HG03521 (cell line): ENCODE data around the gene VPS9D1.
"Not testable (repeated sequence)": the region's sequence is repeated elsewhere in the genome, so short reads cannot be mapped to it uniquely, and the experiment has no call there.

ENCODE experiments used
- ATAC-seq: cut with Tn5 transposase; IDR thresholded peaks from one replicate; pipeline ENCODE4 v1.9.1; 2021; ENCODE audit warnings: mild to moderate bottlenecking, moderate library complexity; ENCODE audit not compliant: unreplicated experiment

The VPS9D1 gene

GRCh38 chr16:89710709-89711564 is 9.8 kb downstream of the VPS9D1 start:
- no peak for ATAC-seq

DNA sequence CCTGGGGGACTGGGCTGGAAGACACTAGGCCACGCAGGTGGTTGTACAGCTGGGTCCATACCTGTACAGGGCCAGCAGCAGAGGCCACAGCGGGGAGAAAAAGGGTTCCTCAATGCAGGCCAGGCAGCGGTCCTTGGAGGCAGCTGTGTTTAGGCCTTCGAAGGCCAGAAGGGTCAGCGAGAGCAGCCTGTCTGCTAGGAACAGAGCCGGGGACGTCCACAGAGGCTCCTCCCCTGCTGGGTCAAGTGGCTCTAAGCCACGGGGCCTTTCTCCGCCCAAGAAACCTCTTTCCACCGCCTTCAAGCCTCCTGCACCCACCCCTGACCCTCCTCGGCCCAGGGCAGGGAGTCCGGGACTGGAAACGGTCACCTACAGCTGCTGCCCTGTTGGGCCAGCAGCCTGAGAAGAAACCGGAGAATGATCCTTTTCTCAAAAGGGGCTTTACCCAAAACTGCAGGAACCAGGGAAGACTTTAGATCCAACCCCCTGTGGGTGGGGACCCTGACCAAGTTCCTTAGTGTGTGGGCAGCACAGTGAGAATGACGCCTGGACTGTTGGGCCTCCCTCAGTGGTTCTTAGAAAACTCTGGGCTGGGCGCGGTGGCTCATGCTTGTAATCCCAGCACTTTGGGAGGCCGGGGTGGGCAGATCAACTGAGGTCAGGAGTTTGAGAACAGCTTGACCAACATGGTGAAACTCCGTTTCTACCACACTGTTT is 10.8 kb downstream of the VPS9D1 start:
- ATAC-seq = no peak

DNA sequence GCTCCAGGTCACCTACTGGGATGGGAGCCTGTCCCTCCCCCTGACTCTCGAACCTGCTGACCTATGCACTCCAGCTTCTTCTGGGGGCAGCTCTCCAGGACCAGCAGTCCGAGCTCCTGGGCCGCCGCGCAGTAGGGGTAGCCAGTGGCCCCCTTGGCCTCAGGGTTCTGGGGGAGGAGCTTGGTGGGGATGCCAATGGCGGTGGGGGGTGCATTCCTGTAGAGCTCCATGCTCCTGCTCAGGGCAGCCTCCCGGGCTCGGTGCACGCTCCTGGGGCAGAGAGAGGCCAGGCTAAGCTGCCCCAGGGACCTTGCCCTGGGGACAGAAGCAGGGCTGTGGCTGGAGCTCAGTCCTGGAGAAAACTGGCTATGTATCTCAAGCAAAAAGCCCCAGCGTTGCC is 11.5 kb downstream of the VPS9D1 start:
- ATAC-seq = no peak

- no peak for ATAC-seq
Measured at GRCh38 chr16:89708481-89708931, 12.2 kb downstream of the VPS9D1 start.

DNA sequence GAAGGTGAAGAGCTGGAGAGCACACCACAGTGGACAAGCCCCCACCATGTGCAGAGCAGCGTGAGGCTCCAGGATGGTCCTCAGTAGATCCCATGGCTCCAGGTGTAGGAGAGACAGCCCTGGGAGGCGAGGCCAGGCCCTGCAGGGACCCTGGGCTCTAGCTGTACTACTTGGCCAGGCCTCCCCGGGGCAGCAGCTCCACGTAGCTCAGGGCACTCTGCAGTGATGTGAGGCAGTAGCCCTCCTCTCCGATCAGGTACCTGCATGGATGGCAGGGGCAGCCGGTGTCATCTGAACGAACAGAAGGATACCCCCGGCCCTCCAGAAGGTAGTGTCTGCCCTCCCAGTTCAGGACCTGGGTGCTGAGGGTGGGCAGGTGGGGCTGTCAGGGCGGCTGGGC is 13.0 kb downstream of the VPS9D1 start:
- no peak for ATAC-seq

DNA sequence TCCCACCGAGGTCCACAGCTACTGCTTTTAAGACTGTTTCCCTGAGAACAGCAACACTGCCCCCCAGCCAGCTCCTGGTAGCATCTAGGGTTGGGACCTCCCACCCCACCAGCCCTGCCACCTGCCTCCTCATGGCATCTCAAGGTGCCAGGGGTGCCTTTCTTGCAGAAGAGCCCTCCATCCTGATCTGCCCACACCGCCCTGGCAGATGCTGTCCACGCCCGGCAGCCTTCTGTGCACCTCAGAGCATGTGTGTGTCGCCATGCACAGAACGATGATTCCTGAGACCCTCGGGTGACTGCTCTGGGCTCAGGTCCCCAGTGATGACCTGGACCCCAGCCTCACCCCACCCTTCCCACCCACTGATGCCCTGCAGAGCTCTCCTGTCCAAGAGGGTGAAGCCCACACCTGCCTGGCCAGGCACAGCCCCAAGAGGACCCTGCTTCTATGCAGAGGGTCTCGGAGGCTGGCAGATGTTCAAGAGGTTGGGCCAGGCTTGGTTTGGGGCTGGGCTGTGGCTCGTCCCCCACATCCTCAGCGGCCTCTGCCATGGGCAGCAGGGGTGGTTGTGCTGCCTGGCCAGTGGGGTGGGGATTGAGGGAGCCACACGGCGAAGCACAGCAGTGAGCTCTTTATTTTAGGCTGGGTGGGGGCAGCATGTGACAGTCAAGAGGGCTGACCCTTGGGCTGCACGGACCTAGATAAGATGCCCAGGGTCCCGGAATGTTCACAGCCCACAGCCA is 14.0 kb downstream of the VPS9D1 start:
- no peak for ATAC-seq

DNA sequence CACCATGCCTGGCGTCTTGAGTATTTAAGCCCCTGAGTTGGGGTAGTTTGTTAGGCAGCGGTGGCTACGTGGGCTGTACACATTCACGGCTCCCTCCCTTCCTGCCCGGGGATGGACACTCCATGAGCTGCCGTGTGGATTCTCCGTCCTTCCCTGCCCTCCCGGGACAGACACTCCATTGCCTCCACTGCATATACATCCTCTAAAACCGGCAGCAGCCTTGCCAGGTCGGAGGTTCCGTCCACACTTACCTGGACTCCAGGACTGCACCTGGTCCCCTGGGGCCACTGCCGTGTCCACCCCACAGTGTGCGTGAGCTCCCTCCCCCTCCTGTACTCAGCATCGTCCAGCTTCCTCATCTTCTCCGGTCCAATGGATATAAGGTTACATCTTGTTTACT is 15.7 kb downstream of the VPS9D1 start:
- no peak for ATAC-seq

DNA sequence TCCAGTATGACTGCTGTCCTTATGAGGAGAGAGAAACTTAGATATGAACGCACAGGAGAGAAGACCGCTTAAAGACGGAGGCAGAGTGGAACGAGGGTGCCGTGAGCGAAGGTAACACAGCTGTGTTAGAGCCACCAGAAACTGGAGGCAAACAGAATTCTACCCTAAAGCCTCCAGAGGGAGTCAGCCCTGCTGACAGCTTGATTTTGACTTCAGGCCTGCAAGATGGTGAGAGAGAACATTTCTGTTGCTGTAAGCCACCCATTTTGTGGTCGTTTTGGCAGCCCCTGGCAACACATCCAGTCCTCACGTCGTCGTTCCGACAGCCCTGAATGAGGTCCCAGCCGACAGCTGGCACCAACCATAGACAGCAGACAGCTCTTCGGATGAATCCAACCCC is 16.4 kb downstream of the VPS9D1 start:
- ATAC-seq = no peak

DNA sequence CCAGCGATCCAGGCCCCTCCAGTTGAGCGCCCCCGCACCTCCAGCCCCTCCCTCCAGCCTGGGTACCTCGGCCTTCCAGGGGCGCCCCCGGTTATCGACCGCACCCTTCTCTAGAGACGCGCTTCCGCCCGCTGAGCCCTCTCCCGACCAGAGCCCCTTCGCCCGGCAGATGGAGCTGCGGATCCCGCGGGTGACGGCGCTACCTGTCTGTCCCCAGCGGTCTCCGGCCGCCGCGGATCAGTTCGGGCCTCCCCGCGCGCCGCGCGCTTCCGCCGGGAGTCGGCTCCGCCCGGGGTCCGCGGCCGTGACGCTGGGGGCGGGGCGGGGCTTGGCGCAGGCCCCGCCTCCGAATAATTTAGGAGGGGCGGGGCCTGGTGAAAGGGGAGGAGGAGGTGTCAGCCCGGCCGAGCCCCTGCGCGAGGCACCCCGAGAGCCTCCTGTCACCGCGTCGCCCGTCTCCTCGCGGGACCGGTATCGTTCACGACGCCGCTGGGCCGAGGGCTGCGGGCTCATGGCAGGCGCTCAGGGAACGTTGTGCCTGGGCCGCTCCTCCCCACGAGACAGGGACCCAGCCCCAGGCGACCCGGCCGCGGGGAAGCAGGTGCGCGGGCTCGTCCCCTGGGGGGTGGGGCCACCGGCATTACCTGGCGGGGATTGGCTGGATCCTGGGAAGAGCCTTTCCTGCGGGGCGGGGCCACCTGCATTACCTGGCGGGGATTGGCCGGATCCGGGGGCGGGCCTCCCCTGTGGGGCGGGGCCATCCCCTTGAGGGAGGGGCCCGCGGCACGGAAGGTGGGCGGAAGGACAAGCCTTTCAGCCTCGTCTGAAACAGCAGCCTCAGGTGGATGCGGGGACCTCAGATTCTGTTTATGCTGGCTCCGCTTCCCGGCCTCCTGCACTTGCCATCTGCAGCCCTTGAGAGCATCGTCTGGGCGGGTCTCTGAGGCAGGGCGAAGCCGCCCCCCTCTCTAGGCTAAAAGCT is 19.0 kb downstream of the VPS9D1 start, which contains the start of gene SPATA2L:
TSS of gene SPATA2L (minus strand) at position 281 of the 982 bp plus-strand sequence. CDS start 473 bp downstream, outside the sequence.
- peak; percentile 63 for ATAC-seq

DNA sequence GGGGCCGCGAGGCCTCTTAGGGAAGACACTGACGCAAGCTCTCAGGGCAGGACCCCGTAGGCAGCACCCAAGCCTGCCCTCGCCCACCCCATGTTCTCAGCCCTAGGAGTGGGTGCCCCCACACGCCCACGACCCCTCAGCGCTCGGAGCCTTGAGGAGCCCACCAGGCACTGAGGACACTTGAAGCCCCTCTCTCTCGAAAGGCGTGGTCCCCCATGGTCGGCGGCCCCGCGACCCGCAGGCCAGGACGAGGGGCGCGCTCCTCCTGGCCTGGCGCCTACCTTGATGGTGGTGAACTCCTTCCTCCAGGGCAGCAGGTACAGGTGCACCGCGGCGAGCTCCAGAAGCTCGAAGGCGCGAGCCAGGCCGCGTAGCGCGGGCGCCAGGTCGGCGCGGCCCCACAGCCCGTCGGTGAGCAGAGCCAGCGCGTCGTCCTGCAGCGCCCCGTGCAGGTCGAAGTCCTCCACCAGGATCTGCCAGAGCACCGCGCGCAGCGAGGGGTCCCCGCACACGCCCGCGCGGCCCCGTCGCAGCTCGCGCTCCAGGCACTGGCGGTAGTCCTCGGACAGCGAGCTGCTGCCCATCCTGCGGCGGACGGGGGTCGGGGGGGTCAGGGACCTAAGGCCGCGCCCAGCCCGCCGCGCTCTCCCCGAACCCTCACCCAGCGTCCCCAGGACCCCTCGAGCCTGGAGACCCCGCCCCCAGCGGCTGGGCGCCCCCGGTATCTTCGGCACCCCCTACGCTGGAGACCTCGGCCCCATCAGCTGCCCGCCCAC is 19.9 kb downstream of the VPS9D1 start:
- no peak for ATAC-seq

- ATAC-seq = peak; percentile 35
Measured at GRCh38 chr16:89700100-89700648, 20.5 kb downstream of the VPS9D1 start.

DNA sequence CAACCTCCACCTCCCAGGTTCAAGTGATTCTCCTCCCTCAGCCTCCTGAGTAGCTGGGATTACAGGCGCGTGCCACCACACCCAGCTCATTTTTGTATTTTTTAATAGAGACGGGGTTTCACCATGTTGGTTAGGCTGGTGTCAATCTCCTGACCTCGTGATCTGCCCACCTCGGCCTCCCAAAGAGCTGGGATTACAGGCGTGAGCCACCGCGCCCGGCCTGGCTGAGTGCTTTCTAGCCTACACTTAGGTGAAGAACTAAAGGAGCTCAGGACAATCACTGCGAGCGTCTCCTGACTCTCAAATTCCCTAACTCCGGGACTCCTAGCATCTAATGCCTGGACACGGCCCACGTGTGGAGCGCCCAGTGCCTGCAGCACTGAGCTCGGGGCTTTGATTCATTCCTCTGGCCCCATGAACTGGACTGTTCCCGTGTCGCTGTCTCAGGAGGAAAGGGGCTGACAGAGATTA is 21.0 kb downstream of the VPS9D1 start:
- not testable (repeated sequence) for ATAC-seq

DNA sequence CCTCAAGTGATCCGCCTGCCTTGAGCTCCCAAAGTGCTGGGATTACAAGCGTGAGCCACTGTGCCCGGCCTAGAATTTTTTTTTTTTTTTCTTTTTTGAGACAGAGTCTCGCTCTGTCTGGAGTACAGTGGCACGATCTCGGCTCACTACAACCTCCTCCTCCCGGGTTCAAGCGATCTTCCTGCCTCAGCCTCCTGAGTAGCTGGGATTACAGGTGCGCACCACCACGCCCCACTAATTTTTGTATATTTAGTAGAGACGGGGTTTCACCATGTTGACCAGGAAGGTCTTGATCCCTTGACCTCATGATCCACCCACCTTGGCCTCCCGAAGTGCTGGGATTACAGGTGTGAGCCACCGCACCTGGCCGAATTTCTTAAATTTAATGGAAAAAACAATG is 22.0 kb downstream of the VPS9D1 start:
- not testable (repeated sequence) for ATAC-seq

- no peak for ATAC-seq
Measured at GRCh38 chr16:89697616-89698331, 22.9 kb downstream of the VPS9D1 start.

GRCh38 chr16:89697161-89697615 is 23.5 kb downstream of the VPS9D1 start:
- ATAC-seq = no peak

- ATAC-seq = no peak
Measured at GRCh38 chr16:89696670-89697128, 24.0 kb downstream of the VPS9D1 start.

- no peak for ATAC-seq
Measured at GRCh38 chr16:89695875-89696669, 24.6 kb downstream of the VPS9D1 start.
